ENCODE results near the gene CLDN5.

DNA sequence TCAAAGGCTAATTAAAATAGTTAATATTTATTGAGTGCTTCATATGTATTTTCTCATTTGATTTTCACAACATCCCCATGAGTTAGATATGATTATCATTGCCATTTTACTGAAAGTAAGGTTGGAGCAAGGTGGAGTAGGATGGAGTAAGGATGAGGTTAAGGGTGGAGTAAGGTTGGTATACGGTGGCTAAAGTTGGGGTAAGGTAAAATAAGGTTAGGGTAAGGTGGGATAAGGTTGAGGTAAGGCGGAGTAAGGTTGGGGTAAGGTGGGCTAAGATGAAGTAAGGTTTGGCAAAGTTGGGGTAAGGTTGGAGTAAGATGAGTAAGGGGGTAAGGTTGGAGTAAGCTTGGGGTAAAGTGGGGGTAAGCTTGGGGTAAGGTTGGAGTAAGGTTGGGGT is 45.8 kb upstream of the CLDN5 start:
- TF ChIP-seq SUZ12 (IDR thresholded peaks at IDR 0.05) (no peak), SP1 (IDR thresholded peaks at IDR 0.05) (no peak), ELF4 (IDR thresholded peaks at IDR 0.05) (no peak), BHLHE40 (IDR thresholded peaks at IDR 0.05; ENCODE audit: borderline replicate concordance) (no peak), ZNF384 (IDR thresholded peaks at IDR 0.05) (no peak), FOXK2 (IDR thresholded peaks at IDR 0.05) (no peak), TARDBP (IDR thresholded peaks at IDR 0.05) (no peak), NFRKB (IDR thresholded peaks at IDR 0.05) (no peak)
- TF ChIP-seq, protein P1, sequence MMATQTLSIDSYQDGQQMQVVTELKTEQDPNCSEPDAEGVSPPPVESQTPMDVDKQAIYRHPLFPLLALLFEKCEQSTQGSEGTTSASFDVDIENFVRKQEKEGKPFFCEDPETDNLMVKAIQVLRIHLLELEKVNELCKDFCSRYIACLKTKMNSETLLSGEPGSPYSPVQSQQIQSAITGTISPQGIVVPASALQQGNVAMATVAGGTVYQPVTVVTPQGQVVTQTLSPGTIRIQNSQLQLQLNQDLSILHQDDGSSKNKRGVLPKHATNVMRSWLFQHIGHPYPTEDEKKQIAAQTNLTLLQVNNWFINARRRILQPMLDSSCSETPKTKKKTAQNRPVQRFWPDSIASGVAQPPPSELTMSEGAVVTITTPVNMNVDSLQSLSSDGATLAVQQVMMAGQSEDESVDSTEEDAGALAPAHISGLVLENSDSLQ (IDR thresholded peaks at IDR 0.05): no peak

Data from HEK293T (cell line).